NCI-H187 (cell line): ENCODE results near the gene PPDPF.
"Not testable (repeated sequence)": the region's sequence is repeated elsewhere in the genome, so short reads cannot be mapped to it uniquely, and the experiment has no call there.

ENCODE experiments used
- DNase-seq, 2 experiments: peaks; one replicate each; lab custom pipeline; 2025; lab: John Stamatoyannopoulos, UW

The PPDPF gene

GRCh38 chr20:63520504-63520933 is at the start of gene PPDPF:
PPDPF (plus strand) TSS chr20:63520765; CDS start chr20:63521309, 544 bp downstream.
- DNase-seq: peak; percentile 42 to 69

GRCh38 chr20:63471002-63471716 is 49.4 kb upstream of the PPDPF start:
- DNase-seq: no peak

GRCh38 chr20:63471717-63471980 is 48.9 kb upstream of the PPDPF start:
- DNase-seq: no peak

- DNase-seq: no peak
These were observed 48.4 kb upstream of the PPDPF start, which contains the start of gene KCNQ2 for GRCh38 chr20:63471981-63472831. KCNQ2 (minus strand) TSS chr20:63472655; CDS start chr20:63472463, 192 bp downstream.

- DNase-seq: no peak
These were observed 47.6 kb upstream of the PPDPF start for GRCh38 chr20:63472862-63473390.

GRCh38 chr20:63473555-63474449 is 46.8 kb upstream of the PPDPF start:
- peak in 1 of 2 experiments; percentile 16 for DNase-seq

GRCh38 chr20:63475209-63475608 is 45.4 kb upstream of the PPDPF start:
- no peak for DNase-seq

GRCh38 chr20:63477061-63477616 is 43.4 kb upstream of the PPDPF start:
- DNase-seq: no peak

- DNase-seq: no peak
These were observed 42.6 kb upstream of the PPDPF start for GRCh38 chr20:63477944-63478343.

- no peak for DNase-seq
These were observed 41.9 kb upstream of the PPDPF start for GRCh38 chr20:63478346-63479302.

GRCh38 chr20:63479695-63480419 is 40.7 kb upstream of the PPDPF start:
- not testable (repeated sequence) for DNase-seq

- DNase-seq: no peak
These were observed 39.1 kb upstream of the PPDPF start for GRCh38 chr20:63481503-63481902.

GRCh38 chr20:63482021-63482587 is 38.5 kb upstream of the PPDPF start:
- DNase-seq: no peak

GRCh38 chr20:63483834-63484233 is 36.7 kb upstream of the PPDPF start:
- DNase-seq: no peak

GRCh38 chr20:63484236-63484635 is 36.3 kb upstream of the PPDPF start:
- no peak for DNase-seq

GRCh38 chr20:63484651-63485403 is 35.7 kb upstream of the PPDPF start:
- no peak for DNase-seq

GRCh38 chr20:63486300-63486855 is 34.2 kb upstream of the PPDPF start:
- DNase-seq: no peak

GRCh38 chr20:63487116-63487764 is 33.3 kb upstream of the PPDPF start:
- DNase-seq: no peak
